ENCODE measurements around the gene SLC6A5. TPM values are rescaled to one million over a fixed set of nuclear protein-coding genes. Genes with fewer than 3 reads are reported as not detected.

SLC6A5 gene
- total RNA-seq, 1 donor from 2014 or later: not detected

DNA sequence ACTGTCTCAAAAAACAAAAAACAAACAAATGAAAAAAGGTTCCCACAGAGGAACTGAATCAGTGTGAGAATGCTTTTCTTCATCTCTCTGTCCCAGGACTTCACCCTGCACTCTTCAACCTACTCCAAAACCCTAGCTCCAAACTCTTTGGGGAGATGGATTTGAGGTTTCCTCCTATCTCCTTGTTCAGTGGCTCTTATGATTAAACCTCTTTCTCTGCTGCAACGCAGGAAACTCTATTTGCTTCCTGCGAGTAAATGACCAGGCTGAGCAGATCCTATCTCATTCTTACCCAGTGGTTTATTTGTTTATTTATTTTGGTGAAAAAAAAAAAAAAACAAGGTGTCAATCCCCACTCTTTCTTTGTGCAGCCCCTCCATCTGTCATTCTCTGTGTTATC is 12.0 kb downstream of the SLC6A5 start:
- peaks cover 84% of the 10 kb centered on the region for H3K27me3 Mint-ChIP-seq (ENCODE audit: low read depth)
- H3K4me1 Mint-ChIP-seq: peaks cover 6% of the 10 kb centered on the region
- H3K4me3 Mint-ChIP-seq: no peak overlapping the region
- TF ChIP-seq CTCF (IDR thresholded peaks at IDR 0.05; ENCODE audit: unreplicated experiment): no peak
- no peak overlapping the region for H3K27ac Mint-ChIP-seq
- H3K9me3 Mint-ChIP-seq: no peaks in the 10 kb centered on the region
- no peaks in the 10 kb centered on the region for H3K36me3 Mint-ChIP-seq
- no peak for DNase-seq (ENCODE audit: low spot score in 2 of 2, unreplicated experiment in 2 of 2)

DNA sequence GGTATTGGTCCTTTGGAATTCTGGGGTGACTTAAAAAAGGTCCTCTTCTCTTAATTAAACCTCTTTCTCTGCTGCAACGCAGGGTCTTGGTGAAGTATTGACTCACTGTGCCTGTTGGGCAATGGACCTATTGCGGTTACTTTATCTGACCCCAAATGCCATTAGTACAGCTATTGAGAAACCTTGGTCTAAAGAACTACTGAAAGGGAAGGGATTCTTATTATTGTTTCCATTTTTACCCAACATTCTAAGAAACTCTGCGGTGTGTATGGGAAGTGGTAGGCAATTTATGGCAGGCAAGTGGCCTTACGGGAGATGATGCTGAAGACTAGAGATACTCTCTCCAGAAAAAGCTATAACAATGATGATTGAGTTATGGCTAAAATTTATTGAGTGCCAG is 12.5 kb downstream of the SLC6A5 start:
- H3K4me1 Mint-ChIP-seq: peaks cover 6% of the 10 kb centered on the region
- no peak for TF ChIP-seq CTCF (IDR thresholded peaks at IDR 0.05; ENCODE audit: unreplicated experiment)
- peaks cover 85% of the 10 kb centered on the region for H3K27me3 Mint-ChIP-seq (ENCODE audit: low read depth)
- no peak overlapping the region for H3K4me3 Mint-ChIP-seq
- H3K36me3 Mint-ChIP-seq: no peaks in the 10 kb centered on the region
- no peak overlapping the region for H3K27ac Mint-ChIP-seq
- no peak for DNase-seq (ENCODE audit: low spot score in 2 of 2, unreplicated experiment in 2 of 2)
- H3K9me3 Mint-ChIP-seq: no peaks in the 10 kb centered on the region

- no peaks in the 10 kb centered on the region for H3K9me3 Mint-ChIP-seq
- no peak overlapping the region for H3K27ac Mint-ChIP-seq
- H3K36me3 Mint-ChIP-seq: no peaks in the 10 kb centered on the region
- TF ChIP-seq CTCF (IDR thresholded peaks at IDR 0.05; ENCODE audit: unreplicated experiment): no peak
- DNase-seq (ENCODE audit: low spot score in 2 of 2, unreplicated experiment in 2 of 2): no peak
- H3K4me1 Mint-ChIP-seq: peaks cover 6% of the 10 kb centered on the region
- peaks cover 84% of the 10 kb centered on the region for H3K27me3 Mint-ChIP-seq (ENCODE audit: low read depth)
- no peak overlapping the region for H3K4me3 Mint-ChIP-seq
These were observed 13.0 kb downstream of the SLC6A5 start for GRCh38 chr11:20612416-20612815.

DNA sequence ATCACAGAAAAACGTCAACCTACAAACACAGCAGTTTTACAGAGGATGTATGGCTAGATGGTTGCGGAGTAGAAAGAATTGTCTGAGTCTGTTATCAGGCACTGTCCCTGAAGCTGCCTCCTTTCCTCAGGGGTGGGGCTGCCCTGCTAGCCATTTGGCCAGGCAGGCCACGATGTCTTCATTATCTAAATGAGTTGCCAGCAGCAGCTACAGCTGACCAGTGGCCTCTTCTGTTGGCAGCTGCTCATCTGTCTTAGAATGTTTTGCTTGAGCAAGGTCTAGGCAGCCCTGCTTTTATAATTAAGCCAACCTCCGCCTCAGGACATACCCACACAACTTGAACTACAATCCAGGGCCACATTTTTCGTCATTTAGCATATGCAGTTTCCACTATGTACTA is 17.5 kb downstream of the SLC6A5 start:
- Mint-ChIP-seq H3K36me3 (no peaks in the 10 kb centered on the region), H3K4me1 (no peaks in the 10 kb centered on the region), H3K9me3 (no peaks in the 10 kb centered on the region), H3K27me3 (ENCODE audit: low read depth) (peaks cover 75% of the 10 kb centered on the region), H3K4me3 (no peak overlapping the region), H3K27ac (no peak overlapping the region)
- no peak for DNase-seq (ENCODE audit: low spot score in 2 of 2, unreplicated experiment in 2 of 2)
- TF ChIP-seq CTCF (IDR thresholded peaks at IDR 0.05; ENCODE audit: unreplicated experiment): no peak

DNA sequence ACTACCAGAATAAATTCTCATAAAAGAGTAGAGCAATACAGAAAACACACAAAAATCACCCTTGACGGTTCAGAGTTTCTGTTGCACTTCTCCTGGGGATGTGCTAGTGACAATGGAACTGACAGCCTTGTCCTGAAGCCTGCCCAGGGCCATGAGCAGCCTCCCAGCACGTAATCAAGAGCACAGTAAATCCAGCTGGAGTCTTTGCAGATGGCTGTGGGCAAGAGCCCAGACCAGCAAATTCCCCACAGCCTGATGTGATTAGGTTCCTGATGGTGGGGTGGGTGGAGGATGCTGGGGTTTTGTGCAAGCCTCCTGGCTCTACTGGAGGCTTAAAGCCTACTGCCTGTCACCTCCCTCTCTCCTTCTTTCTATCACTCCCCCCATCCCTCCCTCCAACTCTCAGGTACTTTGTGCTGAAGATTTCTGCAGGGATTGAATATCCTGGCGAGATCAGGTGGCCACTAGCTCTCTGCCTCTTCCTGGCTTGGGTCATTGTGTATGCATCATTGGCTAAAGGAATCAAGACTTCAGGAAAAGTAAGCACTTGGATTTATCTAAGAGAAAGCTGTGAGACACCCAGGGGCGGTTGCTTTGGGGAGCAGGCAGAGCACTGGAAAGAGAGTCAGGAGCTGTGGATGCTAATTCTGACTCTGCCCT is 18.1 kb downstream of the SLC6A5 start:
- no peaks in the 10 kb centered on the region for H3K9me3 Mint-ChIP-seq
- H3K27me3 Mint-ChIP-seq (ENCODE audit: low read depth): peaks cover 76% of the 10 kb centered on the region
- H3K4me3 Mint-ChIP-seq: no peak overlapping the region
- H3K27ac Mint-ChIP-seq: no peak overlapping the region
- no peak for TF ChIP-seq CTCF (IDR thresholded peaks at IDR 0.05; ENCODE audit: unreplicated experiment)
- no peak for DNase-seq (ENCODE audit: low spot score in 2 of 2, unreplicated experiment in 2 of 2)
- H3K4me1 Mint-ChIP-seq: no peaks in the 10 kb centered on the region
- no peaks in the 10 kb centered on the region for H3K36me3 Mint-ChIP-seq

DNA sequence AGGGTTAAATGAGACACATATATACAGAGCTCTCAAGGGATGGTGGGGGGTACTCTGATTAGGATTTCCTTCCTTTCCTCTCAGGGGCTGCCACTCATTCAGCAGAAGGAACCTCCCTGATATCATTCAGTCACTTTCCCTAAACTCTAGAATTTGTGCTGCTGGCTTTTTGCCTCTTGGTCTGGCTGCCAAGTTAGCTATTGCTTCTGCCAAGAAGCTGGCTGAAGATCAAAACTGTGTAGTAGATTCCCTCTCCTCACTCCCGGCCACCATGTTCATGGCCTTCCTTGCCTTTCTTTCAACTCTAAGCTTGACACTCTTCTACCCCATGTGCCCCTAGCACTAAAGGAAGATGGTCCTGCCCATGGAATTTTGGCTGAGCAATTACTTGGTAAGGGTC is 18.7 kb downstream of the SLC6A5 start:
- H3K9me3 Mint-ChIP-seq: no peaks in the 10 kb centered on the region
- H3K27me3 Mint-ChIP-seq (ENCODE audit: low read depth): peaks cover 75% of the 10 kb centered on the region
- H3K36me3 Mint-ChIP-seq: no peaks in the 10 kb centered on the region
- H3K4me3 Mint-ChIP-seq: no peak overlapping the region
- TF ChIP-seq CTCF (IDR thresholded peaks at IDR 0.05; ENCODE audit: unreplicated experiment): no peak
- no peak overlapping the region for H3K27ac Mint-ChIP-seq
- DNase-seq (ENCODE audit: low spot score in 2 of 2, unreplicated experiment in 2 of 2): no peak
- no peaks in the 10 kb centered on the region for H3K4me1 Mint-ChIP-seq
